Right lobe of liver (tissue), 6 donors: ENCODE results near the gene CCL17. TPM values are rescaled to one million over a fixed set of nuclear protein-coding genes. Genes with fewer than 3 reads are reported as not detected.

Experiments used
- ATAC-seq, 4 donors: fragments of 200-7000 bp; cut with Tn5 transposase; one replicate each; pipeline ENCODE4 v1.9.1; 2020; ENCODE audit warnings: mild to moderate bottlenecking in 4 of 4, moderate library complexity in 4 of 4
- DNase-seq, 3 donors: peaks; one replicate each; pipeline ENCODE4 v3.0.0-alpha.2; 2020
- H3K27ac ChIP-seq, 3 donors: fragments of 200-600 bp; one replicate each; pipeline ENCODE4 v1.8.0; 2022
- H3K27me3 ChIP-seq, 2 donors: fragments of 200-600 bp; one replicate each; pipeline ENCODE4 v1.8.0; 2022
- H3K36me3 ChIP-seq, 4 donors: fragments of 200-600 bp; sonication (generic) in 1 of 4; one replicate each; pipeline versions ENCODE4 v1.5.1 to v1.8.0; 2017 to 2022; ENCODE audit warnings: control low read depth in 1 of 4
- H3K4me1 ChIP-seq, 4 donors: fragments of 200-600 bp; sonication (generic) in 1 of 4; one replicate each; pipeline versions ENCODE4 v1.5.1 to v1.8.0; 2017 to 2022; ENCODE audit warnings: control low read depth in 1 of 4
- H3K4me3 ChIP-seq, 3 donors: fragments of 200-600 bp; one replicate each; pipeline ENCODE4 v1.8.0; 2022
- H3K9me3 ChIP-seq, 4 donors: fragments of 200-600 bp; sonication (generic) in 1 of 4; one replicate each; pipeline versions ENCODE4 v1.5.1 to v1.8.0; 2017 to 2022; ENCODE audit warnings: control low read depth in 1 of 4
- POLR2A ChIP-seq: fragments of 450-650 bp; IDR thresholded peaks from one replicate; pipeline ENCODE4 v1.6.1; 2017; ENCODE audit warnings: antibody characterized with exemption, mild to moderate bottlenecking
- WGBS: methylation state at CpG from one replicate; pipeline ENCODE4 v1.1.6; 2018; ENCODE audit warnings: low coverage, low lambda C conversion rate; ENCODE audit not compliant: insufficient coverage; ENCODE audit errors: missing lambda C conversion rate; 5-methylcytosine and 5-hydroxymethylcytosine counted together
- intact Hi-C, 2 donors: fragments of 100-400 bp; cut with DNase I; formaldehyde crosslinking; loops; one replicate each; pipeline versions ENCODE4 v1.11.2 to v1.14.1; 2022
- long read RNA-seq: library from polyadenylated mRNA; unstranded; transcript quantifications from one replicate; pipeline ENCODE4 v2.0.0, GENCODE V29; 2019
- total RNA-seq, 6 experiments: library from RNA; depleted of rRNA in 2 of 6; stranded (reverse); fragments of >200 nt in 2 of 6; fragmentation: NEBNext Ultra II Directional in 3 of 6; extraction: Animal tissue kit (Norgen Biotek cat#: 25700) in 3 of 6; gene quantifications; one replicate each; pipeline versions ENCODE4 v1.1.0 to v1.2.4, GENCODE V29; 2016 to 2023
- TF ChIP-seq, protein P1 (sequence below), 4 donors: fragments of 200-600 bp in 3 of 4; fragments of 450-650 bp in 1 of 4; IDR thresholded peaks; one replicate each; pipeline versions ENCODE4 v1.5.1 to v1.8.0; 2016 to 2022; ENCODE audit warnings: antibody characterized with exemption in 4 of 4, mild to moderate bottlenecking in 2 of 4
- donor health status: DM: no; HTN: yes; CAD: no.
- donor health status: DM: no; HTN: no; CAD: no.
- donor health status: DM: no; HTN: no; CAD: no.
- donor health status: DM: no; HTN: yes; CAD: no.
- donor health status: DM: no; HTN: yes; CAD: no.

CCL17 gene
- not detected for total RNA-seq
- long read RNA-seq, result 0 reads

DNA sequence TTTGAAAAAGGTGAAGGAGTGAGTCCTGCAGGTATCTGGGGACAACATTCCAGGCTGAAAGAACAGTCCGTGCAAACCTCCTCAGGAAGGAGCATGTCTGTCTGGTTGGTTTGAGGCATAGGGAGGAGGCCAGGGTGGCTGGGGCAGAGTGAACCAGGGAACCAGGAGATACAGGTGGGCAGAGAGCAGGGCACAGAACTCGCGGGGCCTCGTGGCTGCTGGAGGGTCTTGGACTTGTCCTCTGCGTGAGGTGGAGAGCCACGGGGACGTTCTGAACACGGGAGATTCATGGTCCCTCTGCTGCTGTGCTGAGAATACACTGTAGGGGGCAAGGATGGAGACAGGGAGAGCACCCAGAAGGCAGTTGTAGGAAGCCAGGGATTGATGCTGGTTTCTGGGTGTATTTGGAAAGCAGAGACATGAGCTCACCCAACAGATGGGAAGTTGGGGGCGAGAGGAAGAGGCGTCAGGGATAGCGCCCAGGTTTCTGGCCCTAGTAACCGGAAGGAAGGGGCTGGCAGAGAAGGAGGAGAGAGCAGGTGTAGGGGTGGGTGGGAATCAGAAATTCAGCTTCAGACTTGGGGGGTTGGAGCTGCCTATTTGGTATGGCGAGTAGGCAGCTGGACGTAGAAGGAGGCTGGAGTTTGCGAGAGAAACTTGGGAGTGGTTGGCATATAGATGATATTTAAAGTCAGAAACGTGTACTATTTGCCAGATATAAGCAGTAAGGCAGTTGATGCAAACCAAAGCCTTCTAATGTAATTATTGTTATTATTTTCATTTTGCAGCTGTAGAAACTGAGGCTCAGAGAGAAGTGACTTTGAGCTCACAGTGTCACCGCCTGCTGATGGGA is at the start of gene CCL17:
TSS of gene CCL17 (plus strand) at position 803 of the 853 bp plus-strand sequence. CDS start 9,166 bp downstream, outside the sequence.
- no peak within 1 kb of the TSS for H3K27ac ChIP-seq
- intact Hi-C loops, result no loop called here
- 77% methylated on average over 14 of the region's 17 CpGs for WGBS
- no peak within 1 kb of the TSS for H3K4me3 ChIP-seq
- no peaks in the 10 kb centered on the region for H3K36me3 ChIP-seq
- H3K4me1 ChIP-seq, result no peaks in the 10 kb centered on the region
- H3K27me3 ChIP-seq, result no peaks in the 10 kb centered on the region
- no peaks in the 10 kb centered on the region for H3K9me3 ChIP-seq
- ATAC-seq (no peak), DNase-seq (peak in 1 of 3 donors; percentile 37)
- TF ChIP-seq, protein P1, sequence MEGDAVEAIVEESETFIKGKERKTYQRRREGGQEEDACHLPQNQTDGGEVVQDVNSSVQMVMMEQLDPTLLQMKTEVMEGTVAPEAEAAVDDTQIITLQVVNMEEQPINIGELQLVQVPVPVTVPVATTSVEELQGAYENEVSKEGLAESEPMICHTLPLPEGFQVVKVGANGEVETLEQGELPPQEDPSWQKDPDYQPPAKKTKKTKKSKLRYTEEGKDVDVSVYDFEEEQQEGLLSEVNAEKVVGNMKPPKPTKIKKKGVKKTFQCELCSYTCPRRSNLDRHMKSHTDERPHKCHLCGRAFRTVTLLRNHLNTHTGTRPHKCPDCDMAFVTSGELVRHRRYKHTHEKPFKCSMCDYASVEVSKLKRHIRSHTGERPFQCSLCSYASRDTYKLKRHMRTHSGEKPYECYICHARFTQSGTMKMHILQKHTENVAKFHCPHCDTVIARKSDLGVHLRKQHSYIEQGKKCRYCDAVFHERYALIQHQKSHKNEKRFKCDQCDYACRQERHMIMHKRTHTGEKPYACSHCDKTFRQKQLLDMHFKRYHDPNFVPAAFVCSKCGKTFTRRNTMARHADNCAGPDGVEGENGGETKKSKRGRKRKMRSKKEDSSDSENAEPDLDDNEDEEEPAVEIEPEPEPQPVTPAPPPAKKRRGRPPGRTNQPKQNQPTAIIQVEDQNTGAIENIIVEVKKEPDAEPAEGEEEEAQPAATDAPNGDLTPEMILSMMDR (IDR thresholded peaks at IDR 0.05), result no peak
- TF ChIP-seq POLR2A, result no peak

DNA sequence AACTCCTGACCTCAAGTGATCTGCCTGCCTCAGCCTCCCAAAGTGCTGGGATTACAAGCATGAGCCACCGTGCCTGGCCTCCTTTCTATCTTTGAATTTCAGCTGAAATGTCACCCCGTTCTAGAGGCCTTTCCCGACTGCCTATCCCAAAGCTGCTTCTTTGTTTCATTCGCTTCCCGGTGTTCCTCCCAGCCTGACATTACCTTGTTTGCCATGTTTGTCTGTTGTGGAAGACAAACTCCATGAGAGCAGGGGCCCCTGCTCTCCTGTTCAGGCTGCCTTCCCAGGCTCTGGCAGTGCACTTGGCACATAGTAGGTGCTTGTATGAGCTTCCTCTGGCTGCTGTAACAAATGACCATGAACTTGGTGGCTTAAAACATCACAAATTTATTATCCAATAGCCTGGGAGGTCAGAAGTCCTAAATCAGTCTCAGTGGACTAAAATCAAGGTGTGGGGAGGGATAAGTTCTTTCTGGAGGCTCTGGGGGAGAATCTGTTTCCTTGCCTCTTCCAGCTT is 48.6 kb upstream of the CCL17 start:
- ATAC-seq, result no peak
- TF ChIP-seq POLR2A, result no peak
- TF ChIP-seq, protein P1 (IDR thresholded peaks at IDR 0.05), result no peak
- Histone ChIP-seq H3K4me1 (no peaks in the 10 kb centered on the region), H3K27ac (no peak overlapping the region), H3K27me3 (no peaks in the 10 kb centered on the region), H3K36me3 (no peaks in the 10 kb centered on the region), H3K9me3 (no peaks in the 10 kb centered on the region), H3K4me3 (no peak overlapping the region)
- intact Hi-C loops, result no loop called here
- 93% methylated on average over 5 of the region's 5 CpGs for WGBS
- no peak for DNase-seq

GRCh38 chr16:57356547-57356946 is 48.0 kb upstream of the CCL17 start:
- no peak for TF ChIP-seq POLR2A
- TF ChIP-seq, protein P1 (IDR thresholded peaks at IDR 0.05), result no peak
- DNase-seq (no peak), ATAC-seq (no peak)
- 66% methylated on average over 3 of the region's 4 CpGs for WGBS
- peaks cover 0 to 4% (median 1%) of the 10 kb centered on the region in 4 donors for H3K4me1 ChIP-seq
- intact Hi-C loops, result no loop called here
- H3K4me3 ChIP-seq, result no peak overlapping the region
- H3K36me3 ChIP-seq, result no peaks in the 10 kb centered on the region
- no peak overlapping the region for H3K27ac ChIP-seq
- no peaks in the 10 kb centered on the region for H3K9me3 ChIP-seq
- no peaks in the 10 kb centered on the region for H3K27me3 ChIP-seq

GRCh38 chr16:57357330-57358085 is 47.1 kb upstream of the CCL17 start:
- no peaks in the 10 kb centered on the region for H3K36me3 ChIP-seq
- H3K27me3 ChIP-seq, result no peaks in the 10 kb centered on the region
- H3K4me3 ChIP-seq, result no peak overlapping the region
- H3K9me3 ChIP-seq, result no peaks in the 10 kb centered on the region
- DNase-seq, result no peak
- peaks cover 0 to 6% (median 3%) of the 10 kb centered on the region in 4 donors for H3K4me1 ChIP-seq
- H3K27ac ChIP-seq, result no peak overlapping the region
- no peak for TF ChIP-seq POLR2A
- TF ChIP-seq, protein P1 (IDR thresholded peaks at IDR 0.05), result no peak
- intact Hi-C loops, result no loop called here
- peak in 3 of 4 donors; percentile 29 to 51 (median 44) for ATAC-seq
- WGBS, result 76% methylated on average over 6 of the region's 9 CpGs
